ENCODE results near the gene MET. TPM values are rescaled to one million over a fixed set of nuclear protein-coding genes. Genes with fewer than 3 reads are reported as not detected.

Gene MET
- total and polyA plus RNA-seq, 2 of the 13 experiments (the other 11 are each of a cell fraction or from before 2014, with no cell fraction given): 21.8 to 31.5 TPM

- no peak for TF ChIP-seq ZNF503 (CRISPR knock-in tag; IDR thresholded peaks at IDR 0.05)
- peak; percentile 67 for TF ChIP-seq SAP130 (CRISPR knock-in tag; IDR thresholded peaks at IDR 0.05; ENCODE audit: low read depth)
- TF ChIP-seq SSRP1 (CRISPR knock-in tag; IDR thresholded peaks at IDR 0.05): no peak
- peak in 1 of 2 experiments; percentile 92; a peak in 2 of 4 replicates for TF ChIP-seq EP300 (IDR thresholded peaks at IDR 0.05; ENCODE audit: low read depth in 2 of 2, low read length in 2 of 2)
- peak; percentile 56; the same call in 1 of the 2 replicates for TF ChIP-seq EP300 (CRISPR knock-in tag; IDR thresholded peaks at IDR 0.05; ENCODE audit: borderline replicate concordance)
- peak; percentile 59; the same call in 1 of the 2 replicates for TF ChIP-seq JUND (CRISPR knock-in tag; IDR thresholded peaks at IDR 0.05)
- TF ChIP-seq, protein P1, sequence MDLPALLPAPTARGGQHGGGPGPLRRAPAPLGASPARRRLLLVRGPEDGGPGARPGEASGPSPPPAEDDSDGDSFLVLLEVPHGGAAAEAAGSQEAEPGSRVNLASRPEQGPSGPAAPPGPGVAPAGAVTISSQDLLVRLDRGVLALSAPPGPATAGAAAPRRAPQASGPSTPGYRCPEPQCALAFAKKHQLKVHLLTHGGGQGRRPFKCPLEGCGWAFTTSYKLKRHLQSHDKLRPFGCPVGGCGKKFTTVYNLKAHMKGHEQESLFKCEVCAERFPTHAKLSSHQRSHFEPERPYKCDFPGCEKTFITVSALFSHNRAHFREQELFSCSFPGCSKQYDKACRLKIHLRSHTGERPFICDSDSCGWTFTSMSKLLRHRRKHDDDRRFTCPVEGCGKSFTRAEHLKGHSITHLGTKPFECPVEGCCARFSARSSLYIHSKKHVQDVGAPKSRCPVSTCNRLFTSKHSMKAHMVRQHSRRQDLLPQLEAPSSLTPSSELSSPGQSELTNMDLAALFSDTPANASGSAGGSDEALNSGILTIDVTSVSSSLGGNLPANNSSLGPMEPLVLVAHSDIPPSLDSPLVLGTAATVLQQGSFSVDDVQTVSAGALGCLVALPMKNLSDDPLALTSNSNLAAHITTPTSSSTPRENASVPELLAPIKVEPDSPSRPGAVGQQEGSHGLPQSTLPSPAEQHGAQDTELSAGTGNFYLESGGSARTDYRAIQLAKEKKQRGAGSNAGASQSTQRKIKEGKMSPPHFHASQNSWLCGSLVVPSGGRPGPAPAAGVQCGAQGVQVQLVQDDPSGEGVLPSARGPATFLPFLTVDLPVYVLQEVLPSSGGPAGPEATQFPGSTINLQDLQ (CRISPR knock-in tag; IDR thresholded peaks at IDR 0.05): no peak
- TF ChIP-seq TBL1XR1 (IDR thresholded peaks at IDR 0.05; ENCODE audit: borderline replicate concordance, low read length, partially characterized antibody): peak; percentile 60
- TF ChIP-seq RORA (CRISPR knock-in tag; IDR thresholded peaks at IDR 0.05): no peak
- TF ChIP-seq, protein P2, sequence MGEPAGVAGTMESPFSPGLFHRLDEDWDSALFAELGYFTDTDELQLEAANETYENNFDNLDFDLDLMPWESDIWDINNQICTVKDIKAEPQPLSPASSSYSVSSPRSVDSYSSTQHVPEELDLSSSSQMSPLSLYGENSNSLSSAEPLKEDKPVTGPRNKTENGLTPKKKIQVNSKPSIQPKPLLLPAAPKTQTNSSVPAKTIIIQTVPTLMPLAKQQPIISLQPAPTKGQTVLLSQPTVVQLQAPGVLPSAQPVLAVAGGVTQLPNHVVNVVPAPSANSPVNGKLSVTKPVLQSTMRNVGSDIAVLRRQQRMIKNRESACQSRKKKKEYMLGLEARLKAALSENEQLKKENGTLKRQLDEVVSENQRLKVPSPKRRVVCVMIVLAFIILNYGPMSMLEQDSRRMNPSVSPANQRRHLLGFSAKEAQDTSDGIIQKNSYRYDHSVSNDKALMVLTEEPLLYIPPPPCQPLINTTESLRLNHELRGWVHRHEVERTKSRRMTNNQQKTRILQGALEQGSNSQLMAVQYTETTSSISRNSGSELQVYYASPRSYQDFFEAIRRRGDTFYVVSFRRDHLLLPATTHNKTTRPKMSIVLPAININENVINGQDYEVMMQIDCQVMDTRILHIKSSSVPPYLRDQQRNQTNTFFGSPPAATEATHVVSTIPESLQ (CRISPR knock-in tag; conservative IDR thresholded peaks at IDR 0.05): no peak
- no peak for TF ChIP-seq ZNF451 (CRISPR knock-in tag; IDR thresholded peaks at IDR 0.05)
- peak; percentile 81 for TF ChIP-seq NCOA2 (CRISPR knock-in tag; IDR thresholded peaks at IDR 0.05)
- TF ChIP-seq, protein P3, sequence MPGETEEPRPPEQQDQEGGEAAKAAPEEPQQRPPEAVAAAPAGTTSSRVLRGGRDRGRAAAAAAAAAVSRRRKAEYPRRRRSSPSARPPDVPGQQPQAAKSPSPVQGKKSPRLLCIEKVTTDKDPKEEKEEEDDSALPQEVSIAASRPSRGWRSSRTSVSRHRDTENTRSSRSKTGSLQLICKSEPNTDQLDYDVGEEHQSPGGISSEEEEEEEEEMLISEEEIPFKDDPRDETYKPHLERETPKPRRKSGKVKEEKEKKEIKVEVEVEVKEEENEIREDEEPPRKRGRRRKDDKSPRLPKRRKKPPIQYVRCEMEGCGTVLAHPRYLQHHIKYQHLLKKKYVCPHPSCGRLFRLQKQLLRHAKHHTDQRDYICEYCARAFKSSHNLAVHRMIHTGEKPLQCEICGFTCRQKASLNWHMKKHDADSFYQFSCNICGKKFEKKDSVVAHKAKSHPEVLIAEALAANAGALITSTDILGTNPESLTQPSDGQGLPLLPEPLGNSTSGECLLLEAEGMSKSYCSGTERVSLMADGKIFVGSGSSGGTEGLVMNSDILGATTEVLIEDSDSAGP (CRISPR knock-in tag; IDR thresholded peaks at IDR 0.05; ENCODE audit: borderline replicate concordance): no peak
- no peak for TF ChIP-seq NFKBIZ (CRISPR knock-in tag; IDR thresholded peaks at IDR 0.05)
- no peak for TF ChIP-seq ZNF432 (CRISPR knock-in tag; IDR thresholded peaks at IDR 0.05; ENCODE audit: borderline replicate concordance)
- peak; percentile 83 for TF ChIP-seq POGZ (CRISPR knock-in tag; IDR thresholded peaks at IDR 0.05)
- TF ChIP-seq KDM2A (CRISPR knock-in tag; IDR thresholded peaks at IDR 0.05; ENCODE audit: borderline replicate concordance, low read depth): no peak
- no peak for TF ChIP-seq ZNF746 (CRISPR knock-in tag; IDR thresholded peaks at IDR 0.05)
- peak; percentile 77 for TF ChIP-seq RARA (CRISPR knock-in tag; IDR thresholded peaks at IDR 0.05)
- TF ChIP-seq GATAD2A (CRISPR knock-in tag; IDR thresholded peaks at IDR 0.05): peak; percentile 84
- TF ChIP-seq SMARCE1 (IDR thresholded peaks at IDR 0.05; ENCODE audit: borderline replicate concordance): no peak
Measured at GRCh38 chr7:116772423-116772863, 100.4 kb downstream of the MET start (continued).

All from HepG2 (cell line).